Measurements from ENCODE around the gene NSG1. TPM values are rescaled to one million over a fixed set of nuclear protein-coding genes. Genes with fewer than 3 reads are reported as not detected.

Gene NSG1
- total and polyA plus RNA-seq, 9 of the 15 experiments (the other 6 are each of a cell fraction or from before 2014, with no cell fraction given): not detected

DNA sequence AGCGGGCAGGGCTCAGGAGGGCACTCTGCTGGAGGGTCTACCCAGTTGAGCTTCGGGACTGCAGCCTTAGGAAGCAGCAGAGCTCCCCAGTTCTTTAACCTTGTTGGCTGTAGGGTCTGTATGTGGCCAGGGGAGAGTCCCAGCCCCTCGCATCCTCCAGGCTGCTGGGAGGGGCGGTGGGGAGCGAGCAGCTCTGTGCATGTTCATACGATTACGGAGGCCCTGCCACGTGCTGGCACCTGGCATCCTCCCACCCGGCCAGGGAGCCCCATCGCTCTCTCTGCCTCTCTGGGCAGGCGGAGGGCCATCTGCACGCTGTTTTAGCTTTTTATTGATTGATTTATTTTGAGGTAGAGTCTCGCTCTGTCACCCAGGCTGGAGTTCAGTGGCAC is 21.2 kb downstream of the NSG1 start:
- WGBS (ENCODE audit: insufficient coverage, low coverage, missing lambda C conversion rate): 0% methylated on average over 12 of the region's 13 CpGs
- H2AFZ ChIP-seq (ENCODE audit: low read depth, low read length): no peak overlapping the region
- ChIA-PET CTCF (ENCODE audit: low intra/inter-chr PET ratio) (no interaction called here), POLR2A (interaction anchor here (1.8 kb wide), 1 partner anchor 16 kb away, joined by 5 read pairs; no protein-coding TSS in a partner anchor)
- H3K9me3 ChIP-seq (replicated peaks; ENCODE audit: control insufficient read depth, insufficient read depth, low read depth, low read length): no peaks in the 10 kb centered on the region
- TF ChIP-seq TCF7L2 (IDR thresholded peaks at IDR 0.05; ENCODE audit: low read depth, low read length) (no peak), NEUROD1 (IDR thresholded peaks at IDR 0.05; ENCODE audit: borderline replicate concordance, low read depth, low read length, partially characterized antibody) (no peak), PHF21A (IDR thresholded peaks at IDR 0.05; ENCODE audit: borderline replicate concordance, low read depth) (no peak), ZNF444 (CRISPR knock-in tag; IDR thresholded peaks at IDR 0.05) (no peak), SMAD1 (IDR thresholded peaks at IDR 0.05; ENCODE audit: low read depth, low read length, partially characterized antibody) (no peak)
- H3K79me2 ChIP-seq (ENCODE audit: control insufficient read depth, insufficient read depth, low read length): no peaks in the 10 kb centered on the region
- no peaks in the 10 kb centered on the region for H3K36me3 ChIP-seq (ENCODE audit: control insufficient read depth, insufficient read depth, low read length)
- H3K4me3 ChIP-seq: no peak overlapping the region
- peaks cover 0 to 7% of the 10 kb centered on the region in 2 experiments; a peak in 2 of 5 replicates for H3K4me1 ChIP-seq (replicated peaks in 1 of 2; ENCODE audit: control insufficient read depth in 2 of 2, insufficient read depth in 2 of 2, low read length in 2 of 2)
- ATAC-seq (no peak), FAIRE-seq (no peak), DNase-seq (ENCODE audit: extremely low read depth in 1 of 4, low spot score in 3 of 4) (no peak)
- no peaks in the 10 kb centered on the region for H3K9me1 ChIP-seq (ENCODE audit: control insufficient read depth, insufficient read depth, low read length)
- peaks cover 47 to 96% of the 10 kb centered on the region in 2 experiments for H3K27me3 ChIP-seq (ENCODE audit: control insufficient read depth in 2 of 2, insufficient read depth in 2 of 2, low read length in 2 of 2)
- in situ Hi-C loops (cut with MboI): no loop called here
- H3K9ac ChIP-seq (ENCODE audit: insufficient read depth in 1 of 2, low read depth in 2 of 2, low read length in 2 of 2): no peak overlapping the region
- intact Hi-C loops (cut with micrococcal nuclease): no loop called here
- peaks cover 14% of the 10 kb centered on the region for H4K20me1 ChIP-seq (replicated peaks; ENCODE audit: control insufficient read depth, insufficient read depth, low read length)
- no TSS peak for BruUV-seq (replicated peaks)
- no peak overlapping the region for H3K4me2 ChIP-seq (ENCODE audit: insufficient read depth, low read length)
- no peak overlapping the region for H3K27ac ChIP-seq (ENCODE audit: extremely low read depth, low read depth, low read length)
